ENCODE data around the gene CASS4. TPM values are rescaled to one million over a fixed set of nuclear protein-coding genes. Genes with fewer than 3 reads are reported as not detected.
"Not testable (repeated sequence)": the region's sequence is repeated elsewhere in the genome, so short reads cannot be mapped to it uniquely, and the experiment has no call there.

Gene CASS4
- total RNA-seq, 1 donor from 2014 or later, result 2.3 TPM

GRCh38 chr20:56406910-56407309, 5.2 kb upstream of the CASS4 start:
- Histone ChIP-seq H3K79me2 (ENCODE audit: insufficient read depth, low read length) (peaks cover 12% of the 10 kb centered on the region), H3K4me3 (ENCODE audit: insufficient read depth, low read depth, low read length) (no peak overlapping the region), H3K27ac (ENCODE audit: low read depth, low read length) (no peak overlapping the region), H3K9me3 (ENCODE audit: insufficient read depth, low read depth, low read length) (no peaks in the 10 kb centered on the region), H4K20me1 (ENCODE audit: insufficient read depth, low read length) (peaks cover 4% of the 10 kb centered on the region), H3K9ac (ENCODE audit: low read length) (no peak overlapping the region), H3K4me1 (ENCODE audit: insufficient read depth, low read length) (peaks cover 7% of the 10 kb centered on the region), H3K27me3 (ENCODE audit: insufficient read depth, low read length) (no peaks in the 10 kb centered on the region), H3K4me2 (ENCODE audit: low read length) (no peak overlapping the region), H3K36me3 (ENCODE audit: insufficient read depth, low read length) (peaks cover 34% of the 10 kb centered on the region), H2AFZ (ENCODE audit: low read depth, low read length) (no peak overlapping the region)
- H3K36me3 Mint-ChIP-seq (ENCODE audit: low read depth, unreplicated experiment), result peaks cover 7% of the 10 kb centered on the region
- FAIRE-seq, result no peak
- H3K27ac Mint-ChIP-seq (ENCODE audit: unreplicated experiment), result peak overlapping the region; percentile 12
- DNase-seq (ENCODE audit: low read depth), result no peak
- no peaks in the 10 kb centered on the region for H3K27me3 Mint-ChIP-seq (ENCODE audit: low read depth, unreplicated experiment)
- no peak overlapping the region for H3K4me3 Mint-ChIP-seq (ENCODE audit: unreplicated experiment)
- no peak for TF ChIP-seq EZH2 (IDR thresholded peaks at IDR 0.05; ENCODE audit: insufficient read depth, low read length)
- peaks cover 6% of the 10 kb centered on the region for H3K4me1 Mint-ChIP-seq (ENCODE audit: low read depth, unreplicated experiment)
- no peaks in the 10 kb centered on the region for H3K9me3 Mint-ChIP-seq (ENCODE audit: unreplicated experiment)

- Mint-ChIP-seq H3K27ac (ENCODE audit: unreplicated experiment) (no peak overlapping the region), H3K27me3 (ENCODE audit: low read depth, unreplicated experiment) (no peaks in the 10 kb centered on the region), H3K4me1 (ENCODE audit: low read depth, unreplicated experiment) (peaks cover 15% of the 10 kb centered on the region), H3K4me3 (ENCODE audit: unreplicated experiment) (no peak overlapping the region), H3K36me3 (ENCODE audit: low read depth, unreplicated experiment) (peaks cover 3% of the 10 kb centered on the region), H3K9me3 (ENCODE audit: unreplicated experiment) (no peaks in the 10 kb centered on the region)
- Histone ChIP-seq H3K27me3 (ENCODE audit: insufficient read depth, low read length) (no peaks in the 10 kb centered on the region), H3K4me3 (ENCODE audit: insufficient read depth, low read depth, low read length) (no peak overlapping the region), H3K4me2 (ENCODE audit: low read length) (no peak overlapping the region), H3K9me3 (ENCODE audit: insufficient read depth, low read depth, low read length) (no peaks in the 10 kb centered on the region), H3K4me1 (ENCODE audit: insufficient read depth, low read length) (peaks cover 8% of the 10 kb centered on the region), H3K9ac (ENCODE audit: low read length) (no peak overlapping the region), H3K27ac (ENCODE audit: low read depth, low read length) (no peak overlapping the region), H3K36me3 (ENCODE audit: insufficient read depth, low read length) (peaks cover 19% of the 10 kb centered on the region), H3K79me2 (ENCODE audit: insufficient read depth, low read length) (peaks cover 12% of the 10 kb centered on the region), H4K20me1 (ENCODE audit: insufficient read depth, low read length) (peaks cover 4% of the 10 kb centered on the region), H2AFZ (ENCODE audit: low read depth, low read length) (no peak overlapping the region)
- DNase-seq (ENCODE audit: low read depth) (no peak), FAIRE-seq (no peak)
- TF ChIP-seq EZH2 (IDR thresholded peaks at IDR 0.05; ENCODE audit: insufficient read depth, low read length), result no peak
- TF ChIP-seq CTCF (IDR thresholded peaks at IDR 0.05; ENCODE audit: insufficient read depth, low read depth, low read length), result no peak
Observed at GRCh38 chr20:56409521-56409920, 2.5 kb upstream of the CASS4 start.

GRCh38 chr20:56409956-56410355, 2.1 kb upstream of the CASS4 start:
- Mint-ChIP-seq H3K27me3 (ENCODE audit: low read depth, unreplicated experiment) (no peaks in the 10 kb centered on the region), H3K36me3 (ENCODE audit: low read depth, unreplicated experiment) (peaks cover 3% of the 10 kb centered on the region), H3K4me3 (ENCODE audit: unreplicated experiment) (no peak overlapping the region), H3K9me3 (ENCODE audit: unreplicated experiment) (no peaks in the 10 kb centered on the region), H3K4me1 (ENCODE audit: low read depth, unreplicated experiment) (peaks cover 16% of the 10 kb centered on the region), H3K27ac (ENCODE audit: unreplicated experiment) (no peak overlapping the region)
- H3K4me3 ChIP-seq (ENCODE audit: insufficient read depth, low read depth, low read length), result no peak overlapping the region
- peaks cover 11% of the 10 kb centered on the region for H3K4me1 ChIP-seq (ENCODE audit: insufficient read depth, low read length)
- no peak overlapping the region for H3K4me2 ChIP-seq (ENCODE audit: low read length)
- no peak for TF ChIP-seq EZH2 (IDR thresholded peaks at IDR 0.05; ENCODE audit: insufficient read depth, low read length)
- no peak for TF ChIP-seq CTCF (IDR thresholded peaks at IDR 0.05; ENCODE audit: insufficient read depth, low read depth, low read length)
- no peak overlapping the region for H3K9ac ChIP-seq (ENCODE audit: low read length)
- no peaks in the 10 kb centered on the region for H3K9me3 ChIP-seq (ENCODE audit: insufficient read depth, low read depth, low read length)
- H3K36me3 ChIP-seq (ENCODE audit: insufficient read depth, low read length), result peaks cover 17% of the 10 kb centered on the region
- FAIRE-seq (no peak), DNase-seq (ENCODE audit: low read depth) (no peak)
- peaks cover 4% of the 10 kb centered on the region for H4K20me1 ChIP-seq (ENCODE audit: insufficient read depth, low read length)
- H3K79me2 ChIP-seq (ENCODE audit: insufficient read depth, low read length), result peaks cover 12% of the 10 kb centered on the region
- no peak overlapping the region for H2AFZ ChIP-seq (ENCODE audit: low read depth, low read length)
- no peak overlapping the region for H3K27ac ChIP-seq (ENCODE audit: low read depth, low read length)
- H3K27me3 ChIP-seq (ENCODE audit: insufficient read depth, low read length), result no peaks in the 10 kb centered on the region

GRCh38 chr20:56411287-56411686, 773 bp upstream of the CASS4 start:
- not testable (repeated sequence) for FAIRE-seq

More at GRCh38 chr20:56411287-56411686, 773 bp upstream of the CASS4 start:
- Histone ChIP-seq H3K4me3 (ENCODE audit: insufficient read depth, low read depth, low read length) (peak overlapping the region; percentile 48), H3K4me2 (ENCODE audit: low read length) (peak overlapping the region; percentile 79), H3K4me1 (ENCODE audit: insufficient read depth, low read length) (peaks cover 18% of the 10 kb centered on the region), H3K9ac (ENCODE audit: low read length) (peak overlapping the region; percentile 76), H3K79me2 (ENCODE audit: insufficient read depth, low read length) (peaks cover 15% of the 10 kb centered on the region), H3K36me3 (ENCODE audit: insufficient read depth, low read length) (peaks cover 12% of the 10 kb centered on the region), H3K27ac (ENCODE audit: low read depth, low read length) (peak overlapping the region; percentile 81)
- not testable (repeated sequence) for DNase-seq (ENCODE audit: low read depth); H4K20me1 ChIP-seq (ENCODE audit: insufficient read depth, low read length); H3K9me3 ChIP-seq (ENCODE audit: insufficient read depth, low read depth, low read length); H3K27me3 Mint-ChIP-seq (ENCODE audit: low read depth, unreplicated experiment); H3K27me3 ChIP-seq (ENCODE audit: insufficient read depth, low read length); H3K36me3 Mint-ChIP-seq (ENCODE audit: low read depth, unreplicated experiment); H3K9me3 Mint-ChIP-seq (ENCODE audit: unreplicated experiment); H2AFZ ChIP-seq (ENCODE audit: low read depth, low read length)
- peak overlapping the region; percentile 15 for H3K4me3 Mint-ChIP-seq (ENCODE audit: unreplicated experiment)
- peak overlapping the region; percentile 63 for H3K27ac Mint-ChIP-seq (ENCODE audit: unreplicated experiment)
- peaks cover 19% of the 10 kb centered on the region for H3K4me1 Mint-ChIP-seq (ENCODE audit: low read depth, unreplicated experiment)

Data from astrocyte (in vitro differentiated cells and primary cell).